Myocyte (in vitro differentiated cells): ENCODE data around the gene NEO1. TPM values are rescaled to one million over a fixed set of nuclear protein-coding genes. Genes with fewer than 3 reads are reported as not detected.
A peak's percentile ranks its signal among the peaks of the same experiment; 100 is the strongest.

ENCODE experiments used
- DNase-seq: peaks from one replicate; pipeline ENCODE4 v3.0.0-alpha.2; 2012; ENCODE audit warnings: low read depth
- total RNA-seq: library from RNA; depleted of rRNA; stranded (reverse); fragments of >200 nt; gene quantifications from 2 replicates; pipeline ENCODE4 v1.2.3, GENCODE V29; 2014

Gene NEO1
- total RNA-seq, 1 donor from 2014 or later, result 4.5 TPM

DNA sequence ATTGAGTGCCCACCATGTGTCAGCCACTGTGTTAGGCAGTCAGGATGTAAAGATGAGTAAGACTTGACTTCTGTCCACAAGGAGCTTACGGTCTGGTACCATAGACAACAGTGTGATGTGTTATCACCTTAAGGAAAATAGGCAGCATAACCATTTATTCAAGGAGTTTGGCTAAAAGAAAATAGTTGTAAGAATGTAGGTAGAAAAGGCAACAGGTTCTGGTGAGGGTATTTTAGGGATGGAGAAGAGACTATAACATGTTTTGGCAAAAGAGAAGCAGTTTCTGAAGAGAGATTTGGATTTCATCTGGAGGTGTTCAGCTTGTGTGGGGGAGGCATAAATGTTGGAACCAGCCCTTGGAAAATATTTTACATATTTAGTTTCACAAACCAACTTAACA is 194.6 kb downstream of the NEO1 start:
- no peak for DNase-seq

DNA sequence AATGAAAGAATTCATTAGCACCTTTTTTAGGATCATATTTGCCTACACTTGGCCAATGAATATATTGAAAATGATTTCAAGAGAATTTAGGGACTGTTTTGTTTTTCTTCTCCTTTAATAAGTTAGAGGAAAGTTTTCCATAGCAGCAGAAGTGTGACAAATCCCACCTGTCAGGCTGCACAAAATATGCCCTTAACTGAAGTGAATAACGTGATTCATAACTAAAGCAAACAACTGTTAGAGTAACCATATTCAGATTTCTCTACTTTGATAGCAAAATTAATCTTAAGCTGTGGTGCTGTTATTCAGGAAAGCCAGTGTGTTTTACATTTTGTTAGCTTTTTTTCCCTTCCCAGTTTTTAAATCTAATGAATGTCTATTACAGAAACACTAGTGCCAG is 195.1 kb downstream of the NEO1 start:
- no peak for DNase-seq

DNA sequence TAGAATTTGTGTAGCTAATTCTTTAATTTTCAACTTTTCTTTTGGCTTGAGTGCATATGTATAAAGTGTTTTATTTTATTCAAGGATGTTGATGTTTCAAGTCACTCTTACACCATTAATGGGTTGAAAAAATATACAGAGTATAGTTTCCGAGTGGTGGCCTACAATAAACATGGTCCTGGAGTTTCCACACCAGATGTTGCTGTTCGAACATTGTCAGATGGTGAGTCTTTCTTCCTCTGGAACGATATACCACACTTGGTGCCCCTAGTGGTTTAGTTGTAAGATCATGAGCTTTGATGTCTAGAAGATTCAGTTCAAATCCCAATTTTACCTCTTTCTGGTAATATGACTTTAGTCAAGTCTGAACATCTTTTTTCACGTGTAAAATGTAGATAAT is 197.2 kb downstream of the NEO1 start:
- no peak for DNase-seq

DNA sequence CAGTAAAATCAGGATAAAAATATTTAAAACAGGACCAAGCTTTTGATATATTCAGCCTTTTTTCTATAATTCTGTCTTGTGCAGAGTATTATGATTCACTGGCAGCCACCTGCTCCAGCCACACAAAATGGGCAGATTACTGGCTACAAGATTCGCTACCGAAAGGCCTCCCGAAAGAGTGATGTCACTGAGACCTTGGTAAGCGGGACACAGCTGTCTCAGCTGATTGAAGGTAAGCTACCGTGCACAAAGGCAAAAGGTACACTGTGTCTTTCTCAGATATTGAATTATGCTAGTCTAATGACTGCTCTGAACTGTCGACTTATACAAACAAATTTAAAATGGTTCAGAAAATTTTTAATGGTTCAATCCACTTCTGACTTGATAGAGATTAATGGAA is 202.3 kb downstream of the NEO1 start:
- DNase-seq, result no peak

DNA sequence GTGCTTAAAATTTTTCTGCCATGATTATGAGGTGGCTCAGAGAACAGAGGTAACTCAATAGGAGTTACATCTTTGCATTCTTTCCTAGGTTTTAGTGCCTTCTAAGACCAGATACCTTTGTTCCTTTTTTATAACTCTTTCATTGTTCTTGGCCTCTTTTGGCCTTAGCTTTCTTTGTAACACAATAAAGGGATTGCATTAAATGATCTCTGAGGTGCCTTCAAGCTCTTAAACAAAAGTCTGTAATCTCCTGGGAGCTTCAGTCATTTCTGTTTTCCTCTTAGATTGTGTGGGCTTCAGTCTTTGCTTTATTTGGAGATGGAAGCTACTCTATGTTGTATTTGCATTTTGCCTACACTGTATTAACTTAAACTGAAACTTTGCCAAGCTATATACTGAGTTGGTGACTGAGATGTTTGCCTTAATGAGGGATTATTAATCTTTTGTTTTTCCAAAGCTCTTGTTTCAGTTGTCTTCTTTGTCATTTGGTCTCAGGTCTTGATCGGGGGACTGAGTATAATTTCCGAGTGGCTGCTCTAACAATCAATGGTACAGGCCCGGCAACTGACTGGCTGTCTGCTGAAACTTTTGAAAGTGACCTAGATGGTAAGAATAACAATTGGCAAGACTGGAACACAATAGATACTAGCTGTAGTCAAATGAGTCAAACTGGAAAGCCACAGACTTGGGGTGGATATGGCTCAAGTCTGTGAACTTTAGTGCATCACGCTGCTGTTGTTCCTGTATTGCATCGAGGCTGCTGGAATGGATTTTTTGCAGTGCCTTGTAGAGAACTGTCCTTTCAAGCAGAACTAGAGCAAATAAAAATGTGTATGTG is 206.2 kb downstream of the NEO1 start:
- DNase-seq, result no peak

DNA sequence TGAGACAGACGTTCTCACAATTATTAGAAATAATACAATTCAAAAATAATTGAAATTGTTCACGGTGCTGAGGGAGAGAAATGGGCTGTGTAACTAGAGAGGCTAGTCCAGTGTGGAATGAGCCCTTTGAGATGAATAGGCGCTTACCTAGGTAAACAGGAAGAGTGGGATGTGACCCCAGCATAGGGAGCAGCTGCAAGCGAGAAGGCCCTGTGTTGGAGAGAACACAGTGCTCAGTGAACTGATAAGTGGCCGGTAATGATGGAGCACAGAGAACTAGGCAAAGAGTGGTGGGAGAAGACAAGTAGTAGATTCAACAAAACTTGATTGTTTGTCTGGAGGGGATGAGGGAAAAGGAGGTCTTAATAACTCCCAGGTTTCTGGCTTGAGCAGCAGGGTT is 212.6 kb downstream of the NEO1 start:
- DNase-seq, result no peak

DNA sequence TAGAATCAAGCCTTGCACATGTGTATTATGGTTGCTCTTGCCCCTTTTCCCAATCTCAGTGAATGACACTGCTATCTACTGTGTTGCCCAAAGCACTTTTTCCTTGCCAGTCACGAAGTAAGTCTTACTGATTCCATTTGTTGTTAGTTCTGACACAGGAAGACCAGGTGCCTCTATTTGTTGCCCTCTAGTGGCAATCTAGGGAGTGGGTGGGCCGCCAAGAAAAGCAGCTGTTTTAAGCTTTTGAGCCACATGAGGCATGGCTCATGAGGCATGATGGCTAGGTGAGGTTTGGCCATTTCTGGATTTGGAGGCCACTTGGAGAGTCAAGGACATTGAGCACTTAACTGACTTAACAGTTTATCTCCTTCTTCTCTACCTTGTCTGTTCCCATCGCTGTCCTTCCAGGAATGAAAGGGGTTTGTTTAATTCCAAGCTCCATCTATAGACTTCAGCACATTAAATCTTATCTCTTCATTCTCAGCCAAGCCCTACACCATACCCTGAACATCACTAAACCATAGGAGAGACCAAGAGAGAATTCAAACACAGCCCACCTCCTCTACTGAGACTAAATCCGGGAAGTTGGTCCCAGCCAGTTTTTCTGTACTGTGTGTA is 213.4 kb downstream of the NEO1 start:
- DNase-seq, result peak; percentile 68

DNA sequence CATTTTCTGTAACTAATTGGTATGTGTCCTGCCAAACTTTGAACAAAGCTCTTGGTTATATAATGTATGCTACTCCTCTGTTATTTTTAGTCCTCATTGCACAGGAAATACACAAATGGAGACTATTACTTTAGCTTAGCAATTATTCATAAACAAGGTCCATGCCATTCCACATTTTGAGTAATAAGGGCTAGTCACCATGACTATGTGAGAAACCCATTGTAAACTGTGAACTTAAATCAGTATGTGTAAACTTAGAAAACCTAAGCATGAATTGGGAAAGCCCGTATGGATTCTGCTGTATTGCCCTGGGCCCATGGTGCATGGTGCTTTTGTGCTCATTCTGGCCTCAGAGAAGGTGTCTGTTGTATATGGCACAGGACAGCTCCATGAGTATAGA is 216.2 kb downstream of the NEO1 start:
- no peak for DNase-seq

DNA sequence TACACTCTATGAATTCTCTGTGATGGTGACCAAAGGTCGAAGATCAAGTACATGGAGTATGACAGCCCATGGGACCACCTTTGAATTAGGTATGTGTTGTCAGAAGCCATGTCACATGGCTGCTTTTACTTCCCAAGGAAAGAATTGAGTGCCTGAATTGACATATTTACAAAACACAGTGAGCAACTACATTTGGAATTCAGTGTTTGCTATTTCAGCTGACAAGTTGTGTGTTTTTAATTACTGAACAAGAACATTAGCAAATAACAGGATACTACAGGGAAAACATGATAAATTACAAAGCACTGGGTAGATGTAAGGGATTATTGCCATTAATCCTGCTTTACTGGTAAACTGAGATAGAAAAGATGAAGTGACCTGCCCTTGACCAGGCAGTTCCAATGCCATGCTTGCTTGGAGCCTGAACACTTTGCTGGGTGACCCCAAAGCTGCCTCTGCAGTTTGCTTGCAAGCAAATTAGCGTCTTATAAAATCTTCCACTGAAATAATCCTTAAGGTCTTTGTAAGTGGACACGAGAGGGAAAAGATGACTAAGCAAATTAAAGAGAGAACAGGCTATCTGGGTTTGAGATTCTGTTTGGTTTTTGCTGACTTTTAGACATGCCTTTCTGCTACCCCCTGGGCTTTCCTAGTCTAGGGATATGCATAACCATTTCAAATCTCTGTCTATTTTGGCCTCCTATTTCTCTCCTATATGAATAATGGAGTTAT is 218.3 kb downstream of the NEO1 start:
- DNase-seq, result no peak

DNA sequence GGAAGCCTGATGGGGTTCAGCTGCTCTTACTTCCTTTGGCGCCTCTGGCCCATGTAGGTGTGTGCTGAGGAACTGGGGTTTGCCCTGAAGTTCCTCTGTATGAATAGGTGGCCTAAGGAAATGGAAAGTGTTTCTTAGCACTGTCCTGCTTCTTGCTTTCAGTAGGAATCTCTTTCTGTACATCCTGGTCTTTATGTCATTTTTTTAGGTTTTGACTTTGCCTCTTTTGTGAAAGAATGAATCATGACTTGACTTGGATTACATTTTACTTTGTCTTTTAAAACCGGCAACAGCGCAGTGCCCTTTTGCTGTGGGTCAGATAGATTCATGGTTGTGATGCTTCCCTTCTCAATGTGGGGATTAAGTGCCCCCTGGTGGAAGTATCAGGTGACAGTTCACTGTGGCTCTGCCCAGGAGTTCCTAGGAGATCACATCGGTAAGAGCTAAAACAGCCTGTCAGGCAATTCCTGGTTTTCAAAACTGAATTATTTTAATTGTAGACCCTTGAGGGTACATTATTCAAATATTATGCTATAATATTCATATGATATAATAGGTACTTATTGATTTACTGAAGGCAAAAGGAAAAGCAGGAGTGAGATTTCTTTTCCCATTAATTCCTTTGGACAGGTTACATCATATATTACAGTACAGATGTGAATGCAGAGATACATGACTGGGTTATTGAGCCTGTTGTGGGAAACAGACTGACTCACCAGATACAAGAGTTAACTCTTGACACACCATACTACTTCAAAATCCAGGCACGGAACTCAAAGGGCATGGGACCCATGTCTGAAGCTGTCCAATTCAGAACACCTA is 221.1 kb downstream of the NEO1 start:
- DNase-seq, result peak; percentile 70

DNA sequence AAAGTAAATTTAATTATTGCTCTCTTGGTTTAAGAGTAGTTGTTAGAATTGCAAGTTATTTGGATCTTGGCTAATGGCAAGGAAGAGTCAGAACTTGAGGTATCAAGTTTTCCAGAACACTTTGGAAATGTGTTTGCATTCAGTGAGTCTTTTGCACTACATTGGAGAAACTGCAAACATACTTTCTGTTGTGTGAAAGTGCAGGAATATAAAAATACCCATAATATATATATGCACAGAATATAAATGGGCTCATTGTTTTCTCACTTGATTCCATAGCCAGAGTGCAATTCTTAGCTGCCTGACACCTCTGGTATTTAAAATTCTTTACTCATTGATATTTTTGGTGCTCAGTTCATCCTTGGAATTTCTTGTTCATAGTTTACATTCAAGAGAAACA is 223.6 kb downstream of the NEO1 start:
- DNase-seq, result no peak

DNA sequence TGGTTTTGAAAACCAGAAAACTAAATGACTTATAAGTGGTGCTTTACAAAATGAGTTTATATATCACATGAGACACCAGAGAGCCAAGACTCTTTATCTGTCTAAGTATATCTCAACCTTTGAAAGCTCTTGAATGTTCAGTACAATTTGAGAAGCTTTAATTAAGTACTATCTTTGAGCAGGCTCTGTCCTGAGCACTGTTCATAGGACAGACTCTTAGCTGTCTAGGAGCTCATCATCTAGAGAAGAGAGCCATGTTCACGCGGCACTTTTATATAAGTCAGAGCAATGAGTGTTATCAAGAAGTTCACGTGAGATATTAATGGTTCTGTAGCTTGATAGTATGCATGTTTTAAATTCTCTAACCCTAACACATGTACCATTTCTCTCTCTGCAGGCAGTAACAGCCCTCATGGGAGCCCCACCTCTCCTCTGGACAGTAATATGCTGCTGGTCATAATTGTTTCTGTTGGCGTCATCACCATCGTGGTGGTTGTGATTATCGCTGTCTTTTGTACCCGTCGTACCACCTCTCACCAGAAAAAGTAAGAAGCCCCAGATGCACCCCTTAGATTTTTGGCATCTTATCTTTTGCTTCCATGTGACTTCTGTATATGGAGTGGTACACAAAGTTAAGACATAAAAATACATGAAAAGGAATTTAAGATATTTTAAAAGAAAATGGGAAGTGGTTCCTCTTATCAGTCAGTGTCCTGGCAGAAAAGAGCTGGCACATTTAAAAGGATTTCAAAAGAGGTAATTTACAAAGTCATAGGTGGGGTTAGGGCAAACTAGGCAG is 230.5 kb downstream of the NEO1 start:
- DNase-seq, result no peak

DNA sequence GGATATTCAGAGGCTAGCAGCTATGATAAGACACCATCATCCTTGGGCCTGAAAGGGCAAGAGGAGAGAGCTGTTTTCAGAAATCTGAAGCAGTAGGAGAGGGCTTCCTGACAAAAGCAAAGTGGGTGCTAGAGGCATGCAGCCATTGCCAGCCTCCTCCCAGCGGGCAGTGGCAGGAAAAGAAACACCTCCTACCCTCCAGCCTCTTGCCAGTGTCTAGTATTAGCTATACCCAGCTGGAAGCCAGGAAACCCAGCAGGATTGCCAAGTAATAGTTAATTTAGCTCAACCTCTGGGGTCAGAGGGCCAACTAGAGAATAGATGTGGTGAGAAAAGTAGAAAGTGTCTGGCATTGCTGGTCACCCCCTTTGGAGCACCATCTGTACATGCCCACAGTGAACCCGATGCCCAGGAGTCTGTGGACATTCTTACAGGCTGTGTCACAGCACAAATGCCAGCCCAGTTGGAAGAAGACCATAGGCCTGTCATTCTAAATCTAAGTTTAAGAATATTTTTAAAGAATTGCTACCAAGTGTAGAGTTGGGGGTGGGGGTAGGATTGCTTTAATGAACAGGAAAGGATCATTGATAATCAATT is 231.2 kb downstream of the NEO1 start:
- DNase-seq, result peak; percentile 85

DNA sequence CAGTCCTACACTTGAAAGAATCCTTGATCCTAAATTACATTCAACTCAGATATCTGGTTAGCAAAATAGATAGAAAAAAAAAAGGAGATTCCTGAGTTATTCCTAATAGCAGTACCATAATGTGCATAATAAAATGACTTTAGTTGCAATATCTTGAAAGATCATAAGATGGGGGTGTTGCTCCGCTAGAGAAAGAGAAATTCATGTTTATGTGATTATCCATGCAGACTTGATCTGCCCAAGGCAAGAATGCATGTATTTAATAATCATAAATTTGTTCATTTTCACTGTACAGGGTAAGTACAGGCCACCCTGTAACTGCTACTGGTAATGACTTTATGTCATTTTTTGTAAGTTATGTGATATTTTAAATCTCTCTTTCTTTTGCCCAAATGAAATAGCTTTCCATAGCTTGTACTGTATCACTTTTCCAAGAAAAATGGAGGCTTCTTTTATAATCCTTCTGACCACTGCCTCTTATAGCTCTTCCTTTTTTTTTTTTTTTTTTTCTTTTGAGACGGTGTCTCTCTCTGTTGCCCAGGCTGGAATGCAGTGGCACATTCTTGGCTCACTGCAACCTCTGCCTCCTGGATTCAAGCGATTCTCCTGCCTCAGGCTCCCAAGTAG is 231.9 kb downstream of the NEO1 start:
- peak; percentile 46 for DNase-seq

DNA sequence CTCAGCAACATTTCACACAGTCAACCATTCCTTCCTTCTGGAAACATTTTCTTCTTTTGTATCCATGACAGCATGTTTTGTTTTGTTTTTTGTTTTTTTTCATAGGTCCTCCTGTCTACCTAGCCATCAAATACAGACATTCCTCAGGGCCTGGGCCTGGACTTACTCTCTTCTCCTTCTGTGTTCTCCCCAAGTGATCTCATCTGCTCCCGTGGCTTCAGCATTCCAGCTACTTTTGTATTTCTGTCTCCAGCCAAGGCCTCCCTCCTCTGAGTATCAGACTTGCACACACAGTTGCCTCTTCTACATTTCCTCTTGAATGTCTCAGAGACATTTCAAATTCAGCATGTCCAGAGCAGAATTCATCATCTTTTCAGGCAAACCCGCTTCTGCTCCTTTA is 234.0 kb downstream of the NEO1 start:
- peak; percentile 9 for DNase-seq

DNA sequence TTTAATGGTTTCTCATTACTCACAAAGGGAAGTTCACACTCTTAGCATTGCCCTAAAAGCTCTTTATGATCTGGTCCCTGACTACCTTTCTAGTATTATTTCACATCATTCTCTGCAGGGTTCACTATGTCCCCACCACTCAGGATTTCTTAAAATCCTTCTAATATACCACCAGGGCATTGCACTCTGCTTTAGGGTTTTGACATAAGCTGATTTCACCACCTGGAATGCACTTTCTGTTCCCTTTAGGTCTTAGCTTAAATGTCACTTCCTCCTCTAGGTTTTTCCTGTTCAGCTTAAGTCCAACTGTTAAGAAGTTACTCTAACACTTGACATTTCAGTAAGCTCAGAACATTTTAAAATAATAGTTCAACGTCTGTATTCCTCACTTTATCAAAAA is 234.8 kb downstream of the NEO1 start:
- DNase-seq, result no peak

DNA sequence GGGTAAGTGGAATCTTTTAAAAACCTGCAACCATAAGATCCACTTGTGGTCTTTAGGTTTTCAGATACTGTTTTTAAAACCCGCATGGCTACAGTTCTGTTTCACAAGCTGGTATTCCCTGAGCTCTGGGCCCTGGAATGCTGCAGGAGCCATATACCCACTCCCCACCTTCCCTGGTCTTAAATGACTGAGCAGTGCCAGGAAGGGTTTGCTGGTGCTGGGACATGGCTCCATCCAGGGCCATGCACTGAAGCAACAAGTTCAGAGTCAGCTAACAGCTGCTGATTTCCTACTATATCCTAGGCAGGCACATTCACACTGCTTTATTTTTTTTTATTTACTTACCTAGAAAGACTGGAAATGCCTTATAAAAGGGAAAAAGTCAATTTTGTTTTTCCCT is 239.2 kb downstream of the NEO1 start:
- DNase-seq, result no peak

DNA sequence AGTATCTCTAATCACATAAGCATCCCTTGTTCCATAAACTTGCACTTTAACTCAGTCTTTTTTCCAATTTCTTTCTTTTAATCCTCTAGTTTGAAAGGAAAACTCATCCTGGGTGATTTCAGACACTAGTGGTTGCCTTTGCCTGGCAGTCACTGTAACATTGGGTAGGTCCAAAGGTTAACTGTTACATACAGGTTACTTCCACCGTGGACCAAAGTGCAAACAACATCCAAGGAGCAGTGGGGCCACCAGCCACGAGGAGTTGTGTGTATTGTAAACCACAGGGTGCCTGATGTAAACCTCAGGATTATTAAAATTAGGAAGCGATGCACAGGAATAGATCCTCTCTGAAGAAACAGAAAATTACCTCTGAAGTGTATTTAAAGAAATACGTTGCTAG is 241.5 kb downstream of the NEO1 start:
- no peak for DNase-seq

DNA sequence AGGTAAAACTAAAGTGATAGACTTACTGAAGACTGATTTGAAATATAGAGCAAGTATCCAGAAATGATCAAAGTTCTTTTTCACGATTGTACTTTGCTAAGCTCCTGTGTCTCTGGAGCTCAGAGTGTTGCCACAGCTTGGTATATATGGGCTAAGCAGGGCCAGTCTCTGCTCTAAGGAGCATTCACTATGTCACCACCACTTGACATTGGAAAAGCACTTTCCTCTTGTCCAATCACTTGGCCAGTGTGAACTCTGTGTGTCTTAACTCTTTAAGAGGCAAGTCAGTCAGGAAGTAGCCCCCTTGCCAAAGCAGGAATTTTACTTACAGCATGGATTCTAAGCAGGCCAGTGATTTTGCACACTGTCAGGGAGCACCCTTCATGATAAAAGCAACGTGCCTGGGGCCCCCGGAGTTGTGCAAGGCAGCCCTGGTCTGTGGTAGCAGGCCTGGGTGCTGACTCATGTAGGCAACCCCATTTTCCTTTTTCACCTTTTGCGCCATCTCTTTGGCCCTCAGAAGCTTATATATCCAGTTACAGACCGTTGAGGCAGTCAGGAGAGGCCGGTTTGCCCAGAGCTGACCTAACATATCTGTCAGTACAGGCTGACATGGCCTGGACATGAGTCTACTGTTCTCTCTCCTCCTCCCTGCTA is 243.5 kb downstream of the NEO1 start:
- no peak for DNase-seq
